Endothelial cell of umbilical vein (primary cell): ENCODE data around the gene MINK1. TPM values are rescaled to one million over a fixed set of nuclear protein-coding genes. Genes with fewer than 3 reads are reported as not detected.

Experiments used
- BruUV-seq: library from RNA; stranded (reverse); fragments of 400-500 nt; replicated peaks from 2 replicates; lab custom pipeline; 2021; lab: Mats Ljungman, UMichigan
- CTCF ChIA-PET: fragments of 300-600, 350-600 bp; sonication (Branson Sonifier 250); formaldehyde crosslinking; loops from one replicate; lab custom pipeline; 2021; ENCODE audit warnings: antibody characterized with exemption, inconsistent platforms; lab: Charles Lee
- POLR2A ChIA-PET: fragments of 300-600, 350-600 bp; sonication (Branson Sonifier 250); formaldehyde crosslinking; loops from one replicate; lab custom pipeline; 2021; ENCODE audit warnings: antibody characterized with exemption, inconsistent platforms; lab: Charles Lee
- DNase-seq: peaks from one replicate; pipeline ENCODE4 v3.0.0-alpha.2; 2011; ENCODE audit warnings: low read depth, low spot score
- FAIRE-seq: peaks from 2 replicates; lab custom pipeline; 2011; peaks lifted over from hg19 to GRCh38; lab: Jason Lieb, UNC
- H2AFZ ChIP-seq: 2 replicates; pipeline ENCODE4 v1.6.0; 2012; ENCODE audit warnings: low read depth, low read length, control low read depth, inconsistent platforms
- H3K27ac ChIP-seq: 2 replicates; pipeline ENCODE4 v1.5.1; 2011; ENCODE audit warnings: low read depth, mild to moderate bottlenecking, control low read depth, low read length, moderate library complexity; ENCODE audit not compliant: insufficient read depth
- H3K27me3 ChIP-seq, 2 experiments: 2 replicates each; pipeline versions ENCODE4 v1.6.0 to v1.6.1; 2011; ENCODE audit warnings: low read length in 2 of 2, mixed read lengths in 1 of 2; ENCODE audit not compliant: control insufficient read depth in 2 of 2, insufficient read depth in 2 of 2
- H3K36me3 ChIP-seq, 2 experiments: 2 replicates in 1 of 2; 3 replicates in 1 of 2; pipeline ENCODE4 v1.5.1; 2011; ENCODE audit warnings: low read length in 2 of 2, mild to moderate bottlenecking in 1 of 2, moderate library complexity in 1 of 2; ENCODE audit not compliant: control insufficient read depth in 2 of 2, insufficient read depth in 2 of 2; ENCODE audit errors: extremely low read depth in 1 of 2
- H3K4me1 ChIP-seq: 3 replicates; pipeline ENCODE4 v1.5.1; 2011; ENCODE audit warnings: mild to moderate bottlenecking, low read length; ENCODE audit not compliant: control insufficient read depth, insufficient read depth; ENCODE audit errors: extremely low read depth
- H3K4me2 ChIP-seq: 2 replicates; pipeline ENCODE4 v1.6.1; 2011; ENCODE audit warnings: low read length, control low read depth, mixed read lengths; ENCODE audit not compliant: insufficient read depth
- H3K4me3 ChIP-seq, 3 experiments: fragments of 200-600 bp in 1 of 3; sonication (generic), shearing (Covaris generic) in 1 of 3; replicated peaks in 1 of 3; 2 replicates each; pipeline ENCODE4 v1.5.1; 2011 to 2016; ENCODE audit warnings: control low read depth in 3 of 3, low read length in 3 of 3, mild to moderate bottlenecking in 2 of 3, inconsistent platforms in 1 of 3, low read depth in 1 of 3, moderate library complexity in 1 of 3; ENCODE audit not compliant: insufficient read depth in 1 of 3
- H3K79me2 ChIP-seq: 2 replicates; pipeline ENCODE4 v1.6.0; 2012; ENCODE audit warnings: low read length, inconsistent platforms; ENCODE audit not compliant: control insufficient read depth, insufficient read depth
- H3K9ac ChIP-seq: replicated peaks from 2 replicates; pipeline ENCODE3; 2011; ENCODE audit warnings: low read length, control low read depth; ENCODE audit not compliant: insufficient read depth; ENCODE audit errors: extremely low read depth
- H3K9me1 ChIP-seq: replicated peaks from 3 replicates; pipeline ENCODE4 v1.6.0; 2011; ENCODE audit warnings: mild to moderate bottlenecking, low read length; ENCODE audit not compliant: control insufficient read depth, insufficient read depth; ENCODE audit errors: extremely low read depth
- H3K9me3 ChIP-seq: replicated peaks from 2 replicates; pipeline ENCODE4 v1.5.1; 2012; ENCODE audit warnings: low read length, inconsistent platforms; ENCODE audit not compliant: control insufficient read depth, insufficient read depth
- H4K20me1 ChIP-seq: replicated peaks from 2 replicates; pipeline ENCODE3; 2011; ENCODE audit warnings: mild to moderate bottlenecking, low read length; ENCODE audit not compliant: control insufficient read depth, insufficient read depth; ENCODE audit errors: extremely low read depth
- CTCF ChIP-seq, 2 donors: IDR thresholded peaks; 1 replicate in 1 of 2; 2 replicates in 1 of 2; pipeline ENCODE4 v1.5.1; 2011; ENCODE audit warnings: low read length in 2 of 2, mild to moderate bottlenecking in 2 of 2, moderate library complexity in 2 of 2, control low read depth in 1 of 2, inconsistent platforms in 1 of 2, low read depth in 1 of 2; ENCODE audit not compliant: insufficient read depth in 1 of 2; ENCODE audit errors: extremely low read depth in 1 of 2
- EZH2 ChIP-seq: IDR thresholded peaks from 2 replicates; pipeline ENCODE4 v1.6.1; 2012; ENCODE audit warnings: borderline replicate concordance, low read depth, mild to moderate bottlenecking, moderate library complexity, low read length, inconsistent platforms; ENCODE audit not compliant: severe bottlenecking
- FOS ChIP-seq: IDR thresholded peaks from 2 replicates; pipeline ENCODE4 v1.6.1; 2011; ENCODE audit warnings: mild to moderate bottlenecking, low read length, moderate library complexity, borderline replicate concordance; ENCODE audit not compliant: insufficient read depth
- GATA2 ChIP-seq: IDR thresholded peaks from 2 replicates; pipeline ENCODE4 v1.7.0; 2011; ENCODE audit warnings: low read depth, mild to moderate bottlenecking, moderate library complexity, mixed read lengths, low read length; ENCODE audit not compliant: insufficient read length, insufficient read depth
- JUN ChIP-seq: IDR thresholded peaks from 2 replicates; pipeline ENCODE4 v1.6.1; 2011; ENCODE audit warnings: borderline replicate concordance, low read depth; ENCODE audit not compliant: insufficient read length, insufficient read depth
- MAX ChIP-seq: IDR thresholded peaks from 2 replicates; pipeline ENCODE4 v1.6.1; 2011; ENCODE audit not compliant: insufficient read depth, insufficient read length
- MYC ChIP-seq: IDR thresholded peaks from one replicate; pipeline ENCODE4 v1.6.1; 2011; ENCODE audit warnings: mild to moderate bottlenecking, low read depth, low read length
- POLR2A ChIP-seq: IDR thresholded peaks from 2 replicates; pipeline ENCODE4 v1.6.1; 2012; ENCODE audit warnings: low read depth, mild to moderate bottlenecking, control low read depth, low read length
- POLR2AphosphoS5 ChIP-seq: IDR thresholded peaks from 2 replicates; pipeline ENCODE4 v1.6.1; 2012; ENCODE audit warnings: low read depth, mild to moderate bottlenecking, control low read depth, low read length, moderate library complexity; ENCODE audit not compliant: insufficient read depth
- dilution Hi-C: fragments of 300-500 bp; cut with MboI; formaldehyde crosslinking; loops from one replicate; pipeline ENCODE4 v1.15.0; 2019; ENCODE audit warnings: low sequenced_read_pairs; ENCODE audit not compliant: extremely low pct_ligation_motif_present
- intact Hi-C: fragments of 100-400 bp; cut with micrococcal nuclease; formaldehyde crosslinking; loops from one replicate; pipeline ENCODE4 v1.10.0; 2022
- polyA plus RNA-seq, 4 experiments: library from polyadenylated mRNA; depleted of rRNA in 3 of 4; stranded (reverse) in 3 of 4; unstranded in 1 of 4; fragments of >200 nt; gene quantifications; 2 replicates each; pipeline versions ENCODE4 v1.2.1 to v1.2.3, GENCODE V29; 2011 to 2012; ENCODE audit warnings: missing spikeins in 1 of 4
- total RNA-seq: library from RNA; stranded (reverse); gene quantifications from 2 replicates; pipeline ENCODE4 v1.2.3, GENCODE V29; 2021

MINK1 gene
- total and polyA plus RNA-seq, 2 donors (not counting 3 experiments of a cell fraction or from before 2014, with no cell fraction given), result 53.6 to 89.4 TPM

GRCh38 chr17:4891411-4892410, 58.6 kb downstream of the MINK1 start:
- Histone ChIP-seq H3K27me3 (no peaks in the 10 kb centered on the region), H4K20me1 (no peaks in the 10 kb centered on the region), H3K4me2 (no peak overlapping the region), H2AFZ (no peak overlapping the region), H3K27ac (no peak overlapping the region), H3K9me1 (no peaks in the 10 kb centered on the region), H3K4me1 (no peaks in the 10 kb centered on the region), H3K9ac (no peak overlapping the region), H3K4me3 (no peak overlapping the region), H3K36me3 (peaks cover 3 to 70% of the 10 kb centered on the region in 2 experiments), H3K9me3 (no peaks in the 10 kb centered on the region), H3K79me2 (no peaks in the 10 kb centered on the region)
- DNase-seq (no peak), FAIRE-seq (no peak)
- TF ChIP-seq POLR2A, result no peak
- no peak for TF ChIP-seq JUN
- no peak for TF ChIP-seq POLR2AphosphoS5
- TF ChIP-seq FOS, result no peak
- TF ChIP-seq MYC, result no peak
- TF ChIP-seq GATA2, result no peak
- TF ChIP-seq EZH2, result no peak
- no peak for TF ChIP-seq CTCF (IDR thresholded peaks at IDR 0.05; ENCODE audit: extremely low read depth in 1 of 2, insufficient read depth in 1 of 2, low read depth in 1 of 2, low read length in 2 of 2)
- no peak for TF ChIP-seq MAX
- POLR2A ChIA-PET, result no interaction called here
- CTCF ChIA-PET, result interaction anchor here (1.0 to 2.2 kb wide), 5 partner anchors 101 to 181 kb away, joined by 3 to 10 read pairs (median 3); partner anchors contain the start of genes ARRB2 and GLTPD2
- intact Hi-C loops, result no loop called here
- TSS peak; percentile 4 for BruUV-seq
- dilution Hi-C loops, result no loop called here
